Adrenal gland (tissue), 5 donors: ENCODE measurements around the gene DDAH2.

Experiments
- CTCF ChIP-seq, 6 experiments: fragments of 450-650 bp in 4 of 6; fragments of 200-600 bp in 2 of 6; sonication (generic) in 1 of 6; IDR thresholded peaks; 1 replicate in 5 of 6; 2 replicates in 1 of 6; pipeline versions ENCODE4 v1.5.1 to v1.8.0; 2016 to 2021; ENCODE audit warnings: antibody characterized with exemption in 6 of 6, mild to moderate bottlenecking in 2 of 6, moderate library complexity in 1 of 6
- POLR2A ChIP-seq, 2 donors: fragments of 450-650 bp; IDR thresholded peaks; one replicate each; pipeline ENCODE4 v1.6.1; 2017; ENCODE audit warnings: antibody characterized with exemption in 2 of 2, mild to moderate bottlenecking in 2 of 2, moderate library complexity in 1 of 2
- donor health status: DM: no; HTN: no; CAD: no.

GRCh38 chr6:31762356-31762755, 33.3 kb upstream of the DDAH2 start, which contains the start of gene SAPCD1:
- no peak for TF ChIP-seq CTCF (IDR thresholded peaks at IDR 0.05)
- TF ChIP-seq POLR2A (IDR thresholded peaks at IDR 0.05) = no peak
